Measurements from ENCODE around the gene TMEM37. TPM values are rescaled to one million over a fixed set of nuclear protein-coding genes. Genes with fewer than 3 reads are reported as not detected.

Gene TMEM37
- total RNA-seq, 1 experiment from 2014 or later = 2.3 TPM

GRCh38 chr2:119448427-119449141, 16.9 kb downstream of the TMEM37 start (continued):
- TF ChIP-seq REST (IDR thresholded peaks at IDR 0.05; ENCODE audit: low read depth) (no peak), EZH2 (IDR thresholded peaks at IDR 0.05) (no peak), ATF3 (IDR thresholded peaks at IDR 0.05) (no peak), POLR2AphosphoS5 (IDR thresholded peaks at IDR 0.05; ENCODE audit: low read depth, low read length) (no peak), ELF1 (IDR thresholded peaks at IDR 0.05; ENCODE audit: borderline replicate concordance, low read depth) (no peak), ZNF274 (IDR thresholded peaks at IDR 0.05; ENCODE audit: low read depth, low read length) (no peak), ZFX (IDR thresholded peaks at IDR 0.05) (no peak), SP1 (IDR thresholded peaks at IDR 0.05; ENCODE audit: low read depth) (no peak), EGR1 (IDR thresholded peaks at IDR 0.05; ENCODE audit: low read depth) (no peak), JUND (IDR thresholded peaks at IDR 0.05) (no peak), FOSL1 (IDR thresholded peaks at IDR 0.05; ENCODE audit: low read depth) (no peak), POLR2A (IDR thresholded peaks at IDR 0.05; ENCODE audit: borderline replicate concordance, extremely low read depth, insufficient read depth, insufficient read length) (no peak)

GRCh38 chr2:119449521-119449920, 17.9 kb downstream of the TMEM37 start:
- BruUV-seq (replicated peaks) = no TSS peak
- Histone ChIP-seq H2AFZ (ENCODE audit: low read depth, low read length, poor library complexity, severe bottlenecking) (no peak overlapping the region), H3K4me1 (ENCODE audit: control insufficient read depth in 1 of 2, insufficient read depth in 2 of 2, low read length in 2 of 2) (no peaks in the 10 kb centered on the region), H3K4me2 (ENCODE audit: low read length) (no peak overlapping the region), H3K9me3 (ENCODE audit: control insufficient read depth in 1 of 2, insufficient read depth in 1 of 2, low read depth in 1 of 2, low read length in 2 of 2) (no peaks in the 10 kb centered on the region), H3K9ac (ENCODE audit: low read length) (no peak overlapping the region), H3K79me2 (ENCODE audit: insufficient read depth, low read length) (no peaks in the 10 kb centered on the region), H3K9me2 (ENCODE audit: insufficient read depth) (no peaks in the 10 kb centered on the region), H3K36me3 (ENCODE audit: control insufficient read depth in 1 of 2, insufficient read depth in 2 of 2, low read length in 2 of 2) (no peaks in the 10 kb centered on the region), H3K4me3 (replicated peaks in 1 of 2; ENCODE audit: low read depth in 1 of 2, low read length in 2 of 2) (no peak overlapping the region), H4K20me1 (ENCODE audit: insufficient read depth) (no peaks in the 10 kb centered on the region), H3K27me3 (ENCODE audit: insufficient read depth, low read length) (no peaks in the 10 kb centered on the region), H3K27ac (ENCODE audit: low read depth, low read length) (no peak overlapping the region)
- POLR2A ChIA-PET = no interaction called here
- ATAC-seq = no peak
- CTCF ChIA-PET = no interaction called here
- RAD21 ChIA-PET (ENCODE audit: low non-redundant PET in 1 of 2, low total read pairs in 2 of 2, uncharacterized antibody in 2 of 2, unreplicated experiment in 2 of 2) = no interaction called here
- intact Hi-C loops (cut with micrococcal nuclease) = no loop called here
- TF ChIP-seq CTCF (IDR thresholded peaks at IDR 0.05 in 2 of 3, conservative IDR thresholded peaks at IDR 0.05 in 1 of 3; ENCODE audit: borderline replicate concordance in 1 of 3, insufficient read depth in 1 of 3, low read depth in 2 of 3, low read length in 2 of 3) (no peak), ZBTB33 (IDR thresholded peaks at IDR 0.05; ENCODE audit: extremely low read depth, insufficient replicate concordance, low read length) (no peak), ZNF274 (IDR thresholded peaks at IDR 0.05; ENCODE audit: low read depth, low read length) (no peak), EGR1 (IDR thresholded peaks at IDR 0.05; ENCODE audit: low read depth) (no peak), SRF (IDR thresholded peaks at IDR 0.05; ENCODE audit: low read depth) (no peak), SIN3A (IDR thresholded peaks at IDR 0.05; ENCODE audit: low read depth) (no peak)
- no peak for DNase-seq (ENCODE audit: low read depth, low spot score)

All from HCT116 (cell line).